Gastroesophageal sphincter (tissue), 4 donors: ENCODE data around the gene CEP164. TPM values are rescaled to one million over a fixed set of nuclear protein-coding genes. Genes with fewer than 3 reads are reported as not detected.

Experiments used
- ATAC-seq: fragments of 150-250 bp; one replicate; pipeline ENCODE4 v1.9.1; 2016; ENCODE audit warnings: mild to moderate bottlenecking, moderate library complexity
- H3K27ac ChIP-seq, 4 donors: fragments of 200-600 bp; sonication (generic) in 3 of 4; 1 replicate in 3 of 4; 2 replicates in 1 of 4; pipeline ENCODE4 v1.5.1; 2016 to 2019
- H3K27me3 ChIP-seq: fragments of 200-600 bp; sonication (generic); one replicate; pipeline ENCODE4 v1.5.1; 2019
- H3K36me3 ChIP-seq, 2 donors: fragments of 200-600 bp; sonication (generic); one replicate each; pipeline ENCODE4 v1.5.1; 2019; ENCODE audit warnings: control low read depth in 1 of 2
- H3K4me1 ChIP-seq, 3 donors: fragments of 200-600 bp; sonication (generic); 1 replicate in 2 of 3; 2 replicates in 1 of 3; pipeline ENCODE4 v1.5.1; 2016 to 2019; ENCODE audit warnings: control low read depth in 2 of 3
- H3K4me3 ChIP-seq, 2 donors: fragments of 200-600 bp; sonication (generic); one replicate each; pipeline ENCODE4 v1.5.1; 2019; ENCODE audit warnings: mild to moderate bottlenecking in 1 of 2, moderate library complexity in 1 of 2
- H3K9me3 ChIP-seq, 3 donors: fragments of 200-600 bp; sonication (generic); one replicate each; pipeline ENCODE4 v1.5.1; 2017 to 2019; ENCODE audit warnings: control low read depth in 2 of 3
- CTCF ChIP-seq, 4 experiments: fragments of 200-600 bp in 2 of 4; fragments of 450-650 bp in 2 of 4; sonication (generic) in 1 of 4; IDR thresholded peaks; one replicate each; pipeline ENCODE4 v1.5.1; 2017 to 2019; ENCODE audit warnings: antibody characterized with exemption in 4 of 4, mild to moderate bottlenecking in 2 of 4, moderate library complexity in 2 of 4
- EP300 ChIP-seq: sonication (generic); formaldehyde crosslinking; IDR thresholded peaks from one replicate; pipeline ENCODE4 v1.6.1; 2017; ENCODE audit warnings: antibody characterized with exemption, mild to moderate bottlenecking
- POLR2A ChIP-seq, 2 donors: fragments of 450-650 bp; IDR thresholded peaks; one replicate each; pipeline ENCODE4 v1.6.1; 2017; ENCODE audit warnings: antibody characterized with exemption in 2 of 2, mild to moderate bottlenecking in 2 of 2, moderate library complexity in 1 of 2
- POLR2AphosphoS5 ChIP-seq: sonication (generic); formaldehyde crosslinking; IDR thresholded peaks from one replicate; pipeline ENCODE4 v1.6.1; 2017; ENCODE audit warnings: antibody characterized with exemption
- WGBS, 2 donors: methylation state at CpG; one replicate each; pipeline ENCODE4 v1.1.5; 2018; ENCODE audit warnings: low coverage in 1 of 2; 5-methylcytosine and 5-hydroxymethylcytosine counted together
- total RNA-seq, 4 donors: library from RNA; depleted of rRNA; stranded (reverse); fragments of >200 nt; gene quantifications; one replicate each; pipeline ENCODE4 v1.1.0, GENCODE V29; 2016

CEP164 gene
- total RNA-seq, 4 donors from 2014 or later, result 22.3 to 26.3 (median 25.0) TPM

- Histone ChIP-seq H3K36me3 (peaks cover 0 to 35% of the 10 kb centered on the region in 2 donors), H3K9me3 (no peaks in the 10 kb centered on the region), H3K27me3 (no peaks in the 10 kb centered on the region), H3K4me3 (no peak overlapping the region), H3K27ac (no peak overlapping the region), H3K4me1 (peaks cover 0 to 23% (median 10%) of the 10 kb centered on the region in 3 donors)
- TF ChIP-seq POLR2A (IDR thresholded peaks at IDR 0.05) (no peak), POLR2AphosphoS5 (no peak), EP300 (no peak), CTCF (IDR thresholded peaks at IDR 0.05) (no peak)
- WGBS, 2 donors, result 40 to 50% methylated on average over 1 to 2 of the region's 2 CpGs
- no peak for ATAC-seq
These were observed 5.2 kb downstream of the CEP164 start for GRCh38 chr11:117332843-117333242.

GRCh38 chr11:117333917-117334316, 6.3 kb downstream of the CEP164 start:
- TF ChIP-seq POLR2AphosphoS5, result no peak
- TF ChIP-seq CTCF (IDR thresholded peaks at IDR 0.05), result no peak
- TF ChIP-seq EP300, result no peak
- no peak for TF ChIP-seq POLR2A (IDR thresholded peaks at IDR 0.05)
- no peak for ATAC-seq
- no peaks in the 10 kb centered on the region for H3K9me3 ChIP-seq
- H3K4me1 ChIP-seq, result peaks cover 0 to 16% (median 6%) of the 10 kb centered on the region in 3 donors
- H3K27me3 ChIP-seq, result no peaks in the 10 kb centered on the region
- no peak overlapping the region for H3K4me3 ChIP-seq
- no peak overlapping the region for H3K27ac ChIP-seq
- peaks cover 0 to 46% of the 10 kb centered on the region in 2 donors for H3K36me3 ChIP-seq
- 72 to 78% methylated on average over 9 of the region's 9 CpGs for WGBS, 2 donors

GRCh38 chr11:117334896-117335295, 7.2 kb downstream of the CEP164 start:
- TF ChIP-seq EP300 (no peak), POLR2AphosphoS5 (no peak), POLR2A (IDR thresholded peaks at IDR 0.05) (no peak), CTCF (IDR thresholded peaks at IDR 0.05) (no peak)
- no peak overlapping the region for H3K4me3 ChIP-seq
- no peaks in the 10 kb centered on the region for H3K9me3 ChIP-seq
- no peak for ATAC-seq
- no peak overlapping the region for H3K27ac ChIP-seq
- peaks cover 0 to 56% of the 10 kb centered on the region in 2 donors for H3K36me3 ChIP-seq
- H3K4me1 ChIP-seq, result peaks cover 0 to 7% (median 0%) of the 10 kb centered on the region in 3 donors
- WGBS, 2 donors, result 83 to 95% methylated on average over 3 to 5 of the region's 6 CpGs
- H3K27me3 ChIP-seq, result no peaks in the 10 kb centered on the region

GRCh38 chr11:117335399-117335798, 7.7 kb downstream of the CEP164 start:
- Histone ChIP-seq H3K27me3 (no peaks in the 10 kb centered on the region), H3K4me1 (peaks cover 0 to 2% (median 0%) of the 10 kb centered on the region in 3 donors), H3K27ac (no peak overlapping the region), H3K4me3 (no peak overlapping the region), H3K9me3 (no peaks in the 10 kb centered on the region), H3K36me3 (peaks cover 0 to 61% of the 10 kb centered on the region in 2 donors)
- WGBS, 2 donors, result 89 to 95% methylated on average over 4 to 5 of the region's 5 CpGs
- no peak for ATAC-seq
- TF ChIP-seq EP300, result no peak

- H3K36me3 ChIP-seq, result peaks cover 0 to 78% of the 10 kb centered on the region in 2 donors
- no peak overlapping the region for H3K4me3 ChIP-seq
These were observed 9.4 kb downstream of the CEP164 start for GRCh38 chr11:117337076-117337475.

More at GRCh38 chr11:117337076-117337475, 9.4 kb downstream of the CEP164 start:
- WGBS, 2 donors, result 98 to 100% methylated on average over 1 to 4 of the region's 4 CpGs
- ATAC-seq, result no peak
- H3K27ac ChIP-seq, result no peak overlapping the region
- no peaks in the 10 kb centered on the region for H3K27me3 ChIP-seq
- no peaks in the 10 kb centered on the region for H3K4me1 ChIP-seq
- H3K9me3 ChIP-seq, result no peaks in the 10 kb centered on the region
- TF ChIP-seq EP300, result no peak
- TF ChIP-seq POLR2A (IDR thresholded peaks at IDR 0.05), result no peak
- TF ChIP-seq CTCF (IDR thresholded peaks at IDR 0.05), result no peak
- no peak for TF ChIP-seq POLR2AphosphoS5
